ENCODE data around the gene ITPR1.

ITPR1 gene

DNA sequence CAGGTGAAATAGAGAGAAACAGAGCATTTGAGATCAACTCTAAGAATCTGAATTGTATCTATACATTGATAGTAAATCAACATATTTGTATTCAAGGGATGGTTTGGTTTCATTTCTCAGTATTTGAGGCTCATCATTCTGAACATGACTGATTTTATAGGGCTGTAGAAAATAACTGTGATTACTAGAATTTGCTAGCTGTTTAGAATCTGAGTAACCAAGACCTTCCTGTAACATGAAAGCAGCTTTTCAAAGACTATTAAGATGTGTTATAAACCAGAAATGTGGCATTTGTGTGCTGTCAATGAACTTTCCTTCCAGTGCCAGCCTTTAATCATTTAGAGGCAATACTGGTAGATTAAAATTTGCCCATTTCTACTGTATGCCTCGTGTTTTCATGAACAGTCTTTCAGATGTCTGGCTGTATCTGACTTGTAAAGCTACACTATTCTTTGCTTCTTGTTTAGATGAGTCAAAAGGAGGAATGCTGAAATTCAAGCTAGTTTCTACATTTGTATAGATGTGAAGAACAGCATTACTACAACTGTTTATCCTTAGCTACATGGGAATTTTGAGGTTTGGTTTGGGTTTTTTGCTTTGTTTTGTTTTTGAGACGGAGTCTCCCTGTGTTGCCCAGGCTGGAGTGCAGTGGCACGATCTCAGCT lies 348.8 kb downstream of the ITPR1 start:
- Mint-ChIP-seq H3K9me3 (no peaks in the 10 kb centered on the region), H3K27ac (peak overlapping the region; percentile 95), H3K4me1 (peaks cover 80% of the 10 kb centered on the region), H3K36me3 (peaks cover 99% of the 10 kb centered on the region), H3K4me3 (peak overlapping the region; percentile 56)
- DNase-seq (ENCODE audit: low spot score in 2 of 2) (no peak), ATAC-seq (peak; percentile 78)

DNA sequence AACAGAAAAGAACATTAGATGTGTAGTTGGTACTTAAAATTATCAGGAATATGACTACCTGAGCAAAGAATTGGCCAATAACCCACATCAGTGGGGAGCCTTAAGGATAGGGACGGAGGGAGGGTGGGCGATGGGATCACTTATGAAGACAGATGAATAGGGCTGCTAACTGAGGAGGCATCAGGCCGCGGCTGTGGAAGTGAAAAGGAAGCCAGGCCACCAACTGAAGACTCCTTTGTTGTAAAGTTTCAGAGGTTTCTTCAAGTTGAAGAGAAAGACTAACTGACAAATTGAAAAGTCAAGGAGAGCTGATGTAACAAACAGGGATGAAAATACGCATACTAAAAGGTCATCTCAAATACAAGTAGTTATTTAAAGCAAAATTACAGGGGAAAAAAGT lies 350.5 kb downstream of the ITPR1 start:
- Mint-ChIP-seq H3K9me3 (no peaks in the 10 kb centered on the region), H3K27ac (peak overlapping the region; percentile 95), H3K4me1 (peaks cover 78% of the 10 kb centered on the region), H3K36me3 (peaks cover 99% of the 10 kb centered on the region), H3K4me3 (peak overlapping the region; percentile 8)
- no peak for DNase-seq (ENCODE audit: low spot score in 2 of 2)
- no peak for ATAC-seq

DNA sequence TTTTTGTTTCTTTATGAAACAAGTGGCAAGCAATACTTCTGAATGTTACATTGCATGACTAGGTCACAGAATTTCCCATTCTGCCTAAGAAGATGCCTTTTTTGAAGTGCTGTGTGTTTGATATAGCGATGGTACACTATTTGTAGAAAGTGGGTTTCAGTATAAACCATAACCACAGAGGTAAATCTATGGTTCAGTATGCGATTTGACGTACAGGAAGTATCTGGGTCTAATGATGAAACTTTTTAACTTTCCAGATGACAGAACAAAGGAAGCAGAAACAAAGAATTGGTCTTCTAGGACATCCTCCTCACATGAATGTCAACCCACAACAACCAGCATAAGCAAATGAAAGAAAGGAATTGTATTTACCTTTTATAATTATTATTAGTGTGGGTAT lies 352.7 kb downstream of the ITPR1 start:
- Mint-ChIP-seq H3K4me1 (peaks cover 91% of the 10 kb centered on the region), H3K9me3 (no peaks in the 10 kb centered on the region), H3K36me3 (peaks cover 97% of the 10 kb centered on the region), H3K4me3 (peak overlapping the region; percentile 38), H3K27ac (peak overlapping the region; percentile 95)
- no peak for DNase-seq (ENCODE audit: low spot score in 2 of 2)
- ATAC-seq, result peak; percentile 78

DNA sequence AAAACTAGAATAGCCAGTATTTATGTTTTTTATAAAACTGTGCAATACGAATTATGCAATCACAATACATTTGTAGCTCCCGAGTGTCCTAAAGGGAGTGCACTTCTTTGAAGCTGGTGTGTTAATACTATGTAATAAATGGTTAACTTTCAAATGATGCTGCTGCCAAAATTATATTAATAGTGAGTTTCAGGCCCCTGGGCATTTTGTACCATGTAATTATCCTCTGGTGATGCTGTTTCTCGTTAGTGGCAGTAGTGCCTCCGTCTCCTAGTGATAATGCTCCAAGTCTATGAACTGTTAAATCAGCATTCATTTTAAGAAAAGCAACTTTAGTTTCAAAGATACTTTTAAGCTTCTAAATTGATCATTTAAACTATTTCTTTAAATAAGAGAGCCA lies 353.4 kb downstream of the ITPR1 start:
- ATAC-seq (no peak), DNase-seq (ENCODE audit: low spot score in 2 of 2) (no peak)
- Mint-ChIP-seq H3K4me1 (peaks cover 91% of the 10 kb centered on the region), H3K4me3 (no peak overlapping the region), H3K36me3 (peaks cover 94% of the 10 kb centered on the region), H3K27ac (peak overlapping the region; percentile 95), H3K9me3 (no peaks in the 10 kb centered on the region)

DNA sequence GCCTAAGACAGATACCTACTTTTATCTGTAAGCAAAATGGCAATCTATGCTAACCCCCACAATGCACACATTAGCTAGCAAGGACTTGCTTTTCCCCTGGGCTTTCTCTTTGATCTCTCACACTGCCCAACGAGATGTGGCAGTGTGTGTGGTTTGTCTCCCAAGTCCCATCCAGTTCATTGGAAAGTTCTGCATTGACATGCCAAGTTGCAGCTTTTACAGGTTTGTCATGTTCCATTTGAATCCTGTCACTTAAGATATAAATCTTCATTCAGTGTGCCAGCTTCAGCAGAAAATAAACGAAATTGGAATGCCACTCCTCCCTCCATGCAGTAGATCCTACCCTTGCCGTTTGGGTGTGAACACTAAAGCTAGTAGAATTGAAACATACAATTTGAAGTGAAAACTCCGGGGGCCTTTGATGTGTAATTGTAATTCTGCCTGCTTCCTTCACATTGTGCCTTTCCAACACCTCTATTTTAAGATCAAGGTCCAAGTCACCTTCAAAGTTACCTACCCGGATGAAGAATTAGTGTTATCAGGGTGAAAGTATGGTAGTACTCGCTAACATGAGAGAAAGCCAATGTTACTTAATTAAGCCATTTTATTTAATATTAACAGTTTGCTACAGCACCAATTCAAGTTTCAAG lies 355.2 kb downstream of the ITPR1 start:
- H3K4me3 Mint-ChIP-seq, result no peak overlapping the region
- peak overlapping the region; percentile 96 for H3K27ac Mint-ChIP-seq
- no peaks in the 10 kb centered on the region for H3K9me3 Mint-ChIP-seq
- H3K36me3 Mint-ChIP-seq, result peaks cover 82% of the 10 kb centered on the region
- no peak for DNase-seq (ENCODE audit: low spot score in 2 of 2)
- ATAC-seq, result no peak
- peaks cover 88% of the 10 kb centered on the region for H3K4me1 Mint-ChIP-seq

DNA sequence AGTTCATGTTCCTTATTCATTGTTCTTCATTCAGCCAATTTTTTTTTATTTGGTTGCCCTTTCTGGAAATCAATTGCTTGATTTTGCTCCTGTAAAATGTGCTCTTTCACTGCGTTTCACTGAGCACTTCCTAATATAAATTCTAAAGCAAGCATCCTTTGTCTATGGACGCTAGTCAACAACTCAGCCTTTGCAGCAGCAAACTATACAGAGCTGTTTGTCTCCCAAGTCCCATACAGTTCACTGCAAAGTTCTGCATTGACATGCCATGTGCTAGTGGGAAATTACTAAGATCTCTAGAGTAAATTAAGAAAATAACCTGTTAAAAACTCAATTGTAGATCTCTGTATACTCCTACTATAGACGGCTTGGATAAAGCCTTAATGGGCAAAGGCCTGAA lies 356.0 kb downstream of the ITPR1 start:
- Mint-ChIP-seq H3K36me3 (peaks cover 73% of the 10 kb centered on the region), H3K4me1 (peaks cover 88% of the 10 kb centered on the region), H3K9me3 (no peaks in the 10 kb centered on the region), H3K27ac (peak overlapping the region; percentile 96), H3K4me3 (peak overlapping the region; percentile 54)
- no peak for ATAC-seq
- DNase-seq (ENCODE audit: low spot score in 2 of 2), result no peak

DNA sequence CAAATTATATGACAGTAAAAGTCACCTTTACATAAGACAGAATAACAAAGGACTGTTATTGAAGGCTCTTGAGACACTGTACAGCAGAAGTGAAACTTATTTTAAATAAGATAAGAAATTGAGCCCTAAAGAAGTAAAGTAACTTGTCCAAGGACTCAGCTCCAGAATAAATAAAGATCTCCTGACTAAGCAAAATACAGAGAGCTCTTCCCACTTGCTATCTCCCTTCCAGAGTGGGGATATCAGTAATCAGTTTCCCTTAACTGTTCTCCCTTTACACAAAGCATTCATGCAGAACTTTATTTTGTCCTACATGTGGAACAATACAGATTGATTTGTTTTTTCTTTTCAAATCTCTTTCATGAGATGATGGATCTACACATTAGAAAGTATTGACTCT lies 356.6 kb downstream of the ITPR1 start:
- Mint-ChIP-seq H3K4me1 (peaks cover 86% of the 10 kb centered on the region), H3K4me3 (peak overlapping the region; percentile 54), H3K36me3 (peaks cover 67% of the 10 kb centered on the region), H3K9me3 (no peaks in the 10 kb centered on the region), H3K27ac (peak overlapping the region; percentile 96)
- ATAC-seq (no peak), DNase-seq (ENCODE audit: low spot score in 2 of 2) (no peak)

DNA sequence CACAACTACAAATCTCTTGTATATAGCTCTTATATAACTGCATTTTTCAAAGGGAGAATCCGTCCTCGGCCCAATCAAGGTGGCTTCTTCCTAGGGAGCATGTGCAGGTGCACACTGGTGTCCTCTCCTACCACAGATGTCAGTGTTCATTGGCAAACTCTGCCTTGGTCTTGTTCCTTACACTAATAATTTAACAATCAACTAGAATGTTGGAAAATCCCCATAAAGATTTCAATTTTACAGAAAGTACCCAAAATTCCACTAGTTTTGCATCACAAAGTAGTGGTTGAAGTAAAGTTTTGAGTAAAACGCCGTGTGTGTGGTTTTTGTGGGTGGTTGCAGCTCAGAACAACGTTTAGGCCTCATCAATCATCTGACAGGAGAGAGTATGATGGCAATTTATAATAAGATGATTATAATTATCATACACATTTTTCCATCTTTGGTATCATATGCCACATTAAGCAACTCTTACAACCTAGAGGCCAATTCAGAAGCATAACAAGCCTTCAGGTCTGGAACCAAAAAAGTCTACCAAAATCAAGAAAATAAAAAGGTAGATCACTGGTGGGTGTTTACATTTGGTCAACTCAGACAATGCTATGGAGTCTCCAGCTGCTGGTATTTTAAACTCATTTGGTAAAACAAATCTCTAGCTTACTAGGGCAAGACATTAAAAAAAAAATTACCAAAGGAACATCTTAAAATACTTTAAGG lies 357.2 kb downstream of the ITPR1 start:
- Mint-ChIP-seq H3K36me3 (peaks cover 61% of the 10 kb centered on the region), H3K27ac (peak overlapping the region; percentile 96), H3K4me1 (peaks cover 86% of the 10 kb centered on the region), H3K4me3 (peak overlapping the region; percentile 54), H3K9me3 (no peaks in the 10 kb centered on the region)
- DNase-seq (ENCODE audit: low spot score in 2 of 2), result peak in 1 of 2 donors; percentile 80
- peak; percentile 72 for ATAC-seq

DNA sequence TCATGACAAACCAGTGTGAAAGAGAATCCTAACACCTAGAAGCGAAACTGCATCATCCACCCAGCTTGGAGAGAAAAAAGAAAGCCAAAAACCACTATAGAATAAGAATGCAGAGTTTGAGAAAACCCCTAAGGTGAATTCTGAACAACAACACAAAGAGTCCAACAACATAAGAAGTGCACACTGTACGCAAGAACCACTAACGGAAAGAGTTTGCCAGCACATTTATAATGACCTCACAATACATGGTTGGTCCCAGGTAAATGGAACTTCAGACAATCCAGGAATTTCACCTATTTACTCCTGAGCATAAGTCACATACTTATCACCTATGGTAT lies 357.7 kb downstream of the ITPR1 start:
- Mint-ChIP-seq H3K9me3 (no peaks in the 10 kb centered on the region), H3K4me3 (peak overlapping the region; percentile 54), H3K27ac (peak overlapping the region; percentile 96), H3K4me1 (peaks cover 86% of the 10 kb centered on the region), H3K36me3 (peaks cover 56% of the 10 kb centered on the region)
- DNase-seq (ENCODE audit: low spot score in 2 of 2) (no peak), ATAC-seq (peak; percentile 86)

DNA sequence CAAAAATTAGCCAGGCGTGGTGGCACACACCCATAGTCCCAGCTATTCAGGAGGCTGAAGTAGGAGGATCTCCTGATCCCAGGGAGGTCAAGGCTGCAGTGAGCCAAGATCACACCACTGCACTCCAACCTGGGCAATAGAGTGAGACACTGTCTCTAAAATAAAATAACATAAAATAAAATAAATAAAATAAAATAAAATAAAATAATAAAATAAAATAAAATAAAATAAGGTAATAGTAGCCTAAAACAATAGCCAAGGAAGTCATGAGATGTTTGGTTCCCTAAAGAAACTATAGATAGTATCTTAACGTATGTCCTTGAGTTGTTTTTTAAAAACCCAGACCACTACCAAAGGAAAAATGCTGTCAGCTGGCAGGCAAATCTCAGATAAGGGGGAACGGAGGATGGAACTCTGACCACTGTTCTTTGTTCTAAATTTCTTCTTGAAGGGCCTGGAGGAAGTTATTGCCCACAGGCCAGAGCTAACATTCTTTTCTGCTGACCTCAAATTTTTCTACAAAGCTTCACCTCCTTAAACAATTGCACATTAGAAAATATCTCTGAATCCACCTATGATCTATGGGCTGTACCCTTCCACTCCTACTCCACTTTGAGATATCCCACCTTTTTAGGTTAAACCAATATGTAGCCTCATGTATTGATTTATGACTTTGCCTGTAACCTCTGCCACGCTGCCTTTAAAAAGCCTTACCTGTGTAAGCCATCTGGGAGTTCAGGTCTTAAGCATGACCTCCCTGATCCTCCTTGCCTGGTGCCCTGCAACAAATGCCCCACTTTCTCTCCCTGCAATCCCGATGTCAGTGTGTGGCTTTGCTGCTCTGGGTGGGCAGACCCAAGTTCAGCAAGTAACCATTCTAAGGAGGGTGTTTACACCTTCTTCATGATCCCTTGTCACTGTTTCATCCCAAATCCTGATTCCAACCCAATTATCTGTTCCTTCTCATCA lies 359.9 kb downstream of the ITPR1 start:
- no peaks in the 10 kb centered on the region for H3K9me3 Mint-ChIP-seq
- H3K27ac Mint-ChIP-seq, result peak overlapping the region; percentile 96
- ATAC-seq (no peak), DNase-seq (ENCODE audit: low spot score in 2 of 2) (no peak)
- peaks cover 34% of the 10 kb centered on the region for H3K36me3 Mint-ChIP-seq
- peak overlapping the region; percentile 32 for H3K4me3 Mint-ChIP-seq
- peaks cover 82% of the 10 kb centered on the region for H3K4me1 Mint-ChIP-seq

DNA sequence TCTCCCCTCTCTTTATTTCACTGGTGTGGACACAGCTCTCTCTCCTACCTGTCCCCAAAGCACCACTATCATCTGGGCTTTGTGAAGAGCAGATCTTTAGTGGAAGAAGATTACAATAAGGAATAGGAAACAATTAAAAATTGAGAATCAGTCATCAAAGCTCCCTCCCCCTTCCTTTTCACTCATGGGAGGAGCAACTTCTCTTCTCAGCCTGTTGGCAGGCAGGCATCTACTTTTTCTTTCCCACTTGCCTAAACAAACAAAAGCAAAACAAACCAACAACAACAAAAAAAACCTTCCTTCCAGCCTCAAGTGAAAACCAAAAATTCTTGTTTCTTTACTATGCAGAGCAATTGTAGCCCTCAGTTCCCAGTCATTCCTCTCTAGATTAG lies 360.6 kb downstream of the ITPR1 start:
- H3K27ac Mint-ChIP-seq, result peak overlapping the region; percentile 86
- H3K4me1 Mint-ChIP-seq, result peaks cover 76% of the 10 kb centered on the region
- peaks cover 27% of the 10 kb centered on the region for H3K36me3 Mint-ChIP-seq
- peak overlapping the region; percentile 32 for H3K4me3 Mint-ChIP-seq
- H3K9me3 Mint-ChIP-seq, result no peaks in the 10 kb centered on the region
- no peak for DNase-seq (ENCODE audit: low spot score in 2 of 2)
- no peak for ATAC-seq

DNA sequence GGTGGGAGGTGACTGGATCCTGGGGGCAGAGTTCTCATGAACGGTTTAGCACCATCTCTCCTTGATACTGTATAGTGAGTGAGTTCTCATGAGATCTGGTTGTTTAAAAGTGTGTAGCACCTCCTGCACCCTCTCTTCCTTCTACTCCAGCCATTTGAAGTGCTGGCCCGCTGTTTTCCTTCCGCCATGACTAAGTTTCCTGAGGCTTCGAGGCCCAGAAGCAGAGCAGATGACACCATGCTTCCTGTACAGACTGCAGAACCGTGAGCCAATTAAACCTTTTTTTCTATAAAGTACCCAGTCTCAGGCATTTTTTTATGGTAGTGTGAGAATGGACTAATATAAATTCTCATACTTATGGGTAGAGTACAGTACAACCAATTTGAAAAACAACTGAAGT lies 362.5 kb downstream of the ITPR1 start:
- Mint-ChIP-seq H3K4me3 (no peak overlapping the region), H3K36me3 (peaks cover 8% of the 10 kb centered on the region), H3K9me3 (no peaks in the 10 kb centered on the region), H3K27ac (peak overlapping the region; percentile 35), H3K4me1 (peaks cover 58% of the 10 kb centered on the region)
- no peak for DNase-seq (ENCODE audit: low spot score in 2 of 2)
- ATAC-seq, result no peak

DNA sequence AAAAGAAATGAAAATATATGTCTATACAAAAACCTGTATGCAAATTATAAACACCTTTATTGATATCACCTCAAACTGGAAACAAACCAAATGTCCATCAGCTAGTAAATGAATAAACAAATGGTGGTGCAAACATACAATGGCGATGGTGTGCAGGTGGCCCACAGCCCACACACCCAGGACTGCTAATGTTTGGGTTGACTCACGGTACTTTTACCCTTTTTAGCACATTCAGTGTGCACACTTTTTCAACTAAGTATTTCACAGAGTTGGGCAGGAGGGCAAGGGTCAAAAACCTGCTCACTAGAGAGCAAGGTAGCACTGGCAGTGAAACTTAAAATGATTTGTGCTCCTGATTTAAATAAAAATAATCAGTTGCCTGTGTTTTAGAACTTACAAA lies 363.0 kb downstream of the ITPR1 start:
- Mint-ChIP-seq H3K36me3 (peaks cover 8% of the 10 kb centered on the region), H3K4me3 (no peak overlapping the region), H3K9me3 (no peaks in the 10 kb centered on the region), H3K27ac (peak overlapping the region; percentile 35), H3K4me1 (peaks cover 55% of the 10 kb centered on the region)
- ATAC-seq (peak; percentile 55), DNase-seq (ENCODE audit: low spot score in 2 of 2) (no peak)

DNA sequence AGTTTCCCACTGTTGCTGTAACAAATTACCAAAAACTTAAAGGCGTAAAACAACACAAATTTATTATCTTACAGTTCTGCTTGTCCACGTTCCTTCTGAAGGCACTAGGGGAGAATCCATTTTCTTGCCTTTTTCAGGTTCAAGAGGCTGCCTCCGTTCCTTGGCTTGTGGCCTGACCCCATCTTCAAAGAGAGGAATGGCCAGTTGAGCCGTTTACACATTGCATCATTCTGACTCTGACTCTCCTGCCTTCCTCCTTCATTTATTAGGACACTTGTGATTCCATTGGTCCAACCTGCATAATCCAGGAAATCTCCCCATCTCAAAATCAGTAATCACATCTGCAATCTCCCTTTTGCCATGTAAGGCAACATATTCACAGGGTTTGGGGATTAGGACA lies 363.4 kb downstream of the ITPR1 start:
- Mint-ChIP-seq H3K36me3 (peaks cover 5% of the 10 kb centered on the region), H3K9me3 (no peaks in the 10 kb centered on the region), H3K4me3 (no peak overlapping the region), H3K27ac (no peak overlapping the region), H3K4me1 (peaks cover 51% of the 10 kb centered on the region)
- no peak for ATAC-seq
- no peak for DNase-seq (ENCODE audit: low spot score in 2 of 2)

DNA sequence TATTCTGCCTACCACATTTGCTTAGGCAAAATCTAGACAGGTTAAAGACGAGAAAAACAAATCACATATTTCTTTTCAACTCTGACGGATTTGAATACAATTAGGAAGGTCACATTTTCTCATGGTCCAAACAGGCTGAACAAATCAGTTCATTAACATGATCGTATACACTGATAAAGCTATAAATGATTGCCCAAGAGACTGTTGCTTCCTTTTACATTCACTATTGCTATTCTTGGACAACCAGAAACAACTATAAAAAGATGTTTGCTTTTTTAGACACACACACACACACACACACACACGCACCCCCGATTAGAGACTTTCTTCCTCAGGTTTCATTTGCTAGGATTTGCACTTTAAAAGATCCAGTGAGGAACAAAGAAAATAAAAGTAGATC lies 363.8 kb downstream of the ITPR1 start:
- peaks cover 46% of the 10 kb centered on the region for H3K4me1 Mint-ChIP-seq
- H3K9me3 Mint-ChIP-seq, result no peaks in the 10 kb centered on the region
- H3K36me3 Mint-ChIP-seq, result peaks cover 1% of the 10 kb centered on the region
- H3K27ac Mint-ChIP-seq, result no peak overlapping the region
- ATAC-seq, result no peak
- no peak for DNase-seq (ENCODE audit: low spot score in 2 of 2)
- no peak overlapping the region for H3K4me3 Mint-ChIP-seq
